Measurements from ENCODE around the gene ADGRB2. TPM values are rescaled to one million over a fixed set of nuclear protein-coding genes. Genes with fewer than 3 reads are reported as not detected.

The ADGRB2 gene
- total RNA-seq, 1 experiment from 2014 or later = 2.2 TPM

- DNase-seq (ENCODE audit: low spot score) = no peak
Observed at GRCh38 chr1:31702836-31703404, 61.2 kb downstream of the ADGRB2 start.

GRCh38 chr1:31701091-31701736, 62.9 kb downstream of the ADGRB2 start:
- DNase-seq (ENCODE audit: low spot score) = peak; percentile 89

GRCh38 chr1:31700468-31701090, 63.6 kb downstream of the ADGRB2 start:
- no peak for DNase-seq (ENCODE audit: low spot score)

- DNase-seq (ENCODE audit: low spot score) = no peak
Observed at GRCh38 chr1:31699341-31699891, 64.7 kb downstream of the ADGRB2 start.

GRCh38 chr1:31697369-31697984, 66.7 kb downstream of the ADGRB2 start:
- no peak for DNase-seq (ENCODE audit: low spot score)

GRCh38 chr1:31696242-31696641, 67.9 kb downstream of the ADGRB2 start:
- DNase-seq (ENCODE audit: low spot score) = peak; percentile 84

- no peak for DNase-seq (ENCODE audit: low spot score)
Observed at GRCh38 chr1:31695327-31695726, 68.8 kb downstream of the ADGRB2 start.

GRCh38 chr1:31694964-31695313, 69.2 kb downstream of the ADGRB2 start:
- no peak for DNase-seq (ENCODE audit: low spot score)

- no peak for DNase-seq (ENCODE audit: low spot score)
Observed at GRCh38 chr1:31694069-31694963, 69.8 kb downstream of the ADGRB2 start.

- no peak for DNase-seq (ENCODE audit: low spot score)
Observed at GRCh38 chr1:31693231-31693630, 70.9 kb downstream of the ADGRB2 start.

GRCh38 chr1:31691951-31692350, 72.2 kb downstream of the ADGRB2 start:
- no peak for DNase-seq (ENCODE audit: low spot score)

GRCh38 chr1:31691446-31691845, 72.7 kb downstream of the ADGRB2 start:
- no peak for DNase-seq (ENCODE audit: low spot score)

- DNase-seq (ENCODE audit: low spot score) = no peak
Observed at GRCh38 chr1:31690921-31691320, 73.2 kb downstream of the ADGRB2 start.

- DNase-seq (ENCODE audit: low spot score) = peak; percentile 96
Observed at GRCh38 chr1:31689854-31690253, 74.3 kb downstream of the ADGRB2 start.

- DNase-seq (ENCODE audit: low spot score) = no peak
Observed at GRCh38 chr1:31689379-31689778, 74.8 kb downstream of the ADGRB2 start.

GRCh38 chr1:31688233-31688918, 75.8 kb downstream of the ADGRB2 start:
- peak; percentile 55 for DNase-seq (ENCODE audit: low spot score)

- DNase-seq (ENCODE audit: low spot score) = no peak
Observed at GRCh38 chr1:31687601-31688000, 76.5 kb downstream of the ADGRB2 start.

GRCh38 chr1:31685795-31686194, 78.3 kb downstream of the ADGRB2 start:
- DNase-seq (ENCODE audit: low spot score) = no peak

- no peak for DNase-seq (ENCODE audit: low spot score)
Observed at GRCh38 chr1:31683997-31684396, 80.1 kb downstream of the ADGRB2 start.

GRCh38 chr1:31681415-31681814, 82.7 kb downstream of the ADGRB2 start:
- no peak for DNase-seq (ENCODE audit: low spot score)

GRCh38 chr1:31679676-31680230, 84.4 kb downstream of the ADGRB2 start:
- no peak for DNase-seq (ENCODE audit: low spot score)

Measured in HT-29 (cell line).